GM21825 (cell line): ENCODE data around the gene RTN4.

Experiments used
- ATAC-seq: cut with Tn5 transposase; IDR thresholded peaks from one replicate; pipeline ENCODE4 v1.9.1; 2021; ENCODE audit warnings: mild to moderate bottlenecking, moderate library complexity; ENCODE audit not compliant: unreplicated experiment

RTN4 gene

GRCh38 chr2:55045780-55046179 is 4.5 kb downstream of the RTN4 start:
- no peak for ATAC-seq

GRCh38 chr2:55043841-55044240 is 6.4 kb downstream of the RTN4 start:
- no peak for ATAC-seq

DNA sequence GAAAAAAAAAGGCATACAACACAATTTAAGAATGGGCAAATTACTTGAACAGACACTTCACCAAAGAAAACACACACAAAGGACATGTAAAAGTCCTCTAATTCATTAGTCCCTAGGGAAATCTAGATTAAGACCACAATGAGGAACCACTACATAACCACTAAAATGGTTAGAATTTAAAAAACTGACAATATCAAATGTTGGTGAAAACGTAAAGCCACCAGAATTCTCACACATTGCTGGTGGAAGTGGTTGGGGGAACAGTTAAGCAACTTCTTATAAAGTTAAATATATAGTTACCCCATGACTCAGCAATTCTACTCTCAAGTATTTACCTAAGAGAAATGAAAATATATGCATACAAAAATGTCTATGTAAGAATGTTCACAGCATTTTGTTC is 11.8 kb downstream of the RTN4 start:
- ATAC-seq, result no peak

GRCh38 chr2:55035716-55036115 is 14.5 kb downstream of the RTN4 start:
- no peak for ATAC-seq

GRCh38 chr2:55033921-55034320 is 16.3 kb downstream of the RTN4 start:
- ATAC-seq, result no peak

DNA sequence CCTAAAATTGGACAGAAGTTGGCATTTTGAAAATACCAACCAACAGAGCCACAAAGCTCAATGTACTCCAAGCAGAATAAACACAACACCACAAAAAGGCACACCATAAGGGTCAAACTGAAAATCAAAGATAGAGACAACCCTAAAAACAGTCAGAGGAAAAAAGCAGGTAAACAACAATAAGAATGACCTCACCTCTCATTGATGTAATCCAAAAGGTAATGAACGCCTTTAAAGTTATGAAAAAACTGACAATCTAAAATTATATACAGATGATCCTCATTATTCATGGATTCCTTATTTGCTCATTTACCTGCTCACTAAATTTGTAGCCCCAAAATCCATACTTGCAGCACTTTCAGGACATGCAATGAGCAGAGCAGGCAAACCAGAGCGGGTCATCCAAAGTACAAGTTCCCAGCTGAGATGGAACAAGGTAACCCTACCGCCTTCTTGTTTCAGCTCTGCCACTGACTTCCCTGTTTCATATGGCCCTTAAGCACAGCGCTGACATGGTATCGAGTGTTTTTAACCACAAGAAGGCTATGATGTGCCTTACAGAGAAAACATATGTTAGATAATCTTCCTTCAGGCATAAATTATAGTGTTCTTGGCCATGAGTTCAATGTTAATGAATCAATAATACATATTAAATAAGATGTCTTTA is 17.0 kb downstream of the RTN4 start:
- peak; percentile 98 for ATAC-seq

GRCh38 chr2:55031505-55031904 is 18.7 kb downstream of the RTN4 start:
- ATAC-seq, result no peak

DNA sequence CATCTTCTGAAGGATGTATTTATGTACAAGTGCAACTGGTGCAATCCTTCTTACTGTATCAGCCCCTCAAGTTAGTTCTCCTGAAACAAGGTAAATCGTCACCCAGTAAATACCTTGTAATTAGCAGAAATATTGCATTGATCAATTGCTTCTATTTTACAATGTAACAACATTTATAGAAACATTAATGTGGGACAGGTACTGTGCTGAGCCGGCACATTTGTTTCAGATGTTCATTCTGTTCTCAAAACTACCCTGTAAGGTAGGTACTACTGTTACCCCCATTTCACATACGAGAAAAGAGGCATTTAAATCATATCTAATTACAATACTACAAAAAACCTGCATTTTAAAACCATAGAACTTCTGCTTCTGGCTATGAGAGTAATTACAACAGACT is 19.5 kb downstream of the RTN4 start:
- ATAC-seq, result no peak

DNA sequence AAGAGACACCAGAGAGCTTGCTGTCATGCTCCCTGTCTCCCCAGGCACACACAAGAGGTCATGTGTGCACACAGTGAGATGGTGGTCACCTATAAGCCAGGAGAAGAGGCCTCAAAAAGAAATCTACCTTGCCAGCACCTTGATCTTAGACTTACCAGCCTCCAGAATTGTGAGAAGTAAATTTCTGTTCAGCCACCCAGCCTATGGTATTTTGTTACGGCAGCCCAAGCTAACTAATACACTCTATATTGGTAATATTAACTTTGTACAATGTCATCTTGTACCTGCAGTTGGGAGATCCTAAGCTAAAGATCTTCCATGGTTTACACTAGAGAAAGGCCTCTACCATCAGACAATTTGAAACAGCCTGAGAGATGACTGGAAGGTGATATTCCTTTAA is 21.2 kb downstream of the RTN4 start:
- ATAC-seq, result no peak

DNA sequence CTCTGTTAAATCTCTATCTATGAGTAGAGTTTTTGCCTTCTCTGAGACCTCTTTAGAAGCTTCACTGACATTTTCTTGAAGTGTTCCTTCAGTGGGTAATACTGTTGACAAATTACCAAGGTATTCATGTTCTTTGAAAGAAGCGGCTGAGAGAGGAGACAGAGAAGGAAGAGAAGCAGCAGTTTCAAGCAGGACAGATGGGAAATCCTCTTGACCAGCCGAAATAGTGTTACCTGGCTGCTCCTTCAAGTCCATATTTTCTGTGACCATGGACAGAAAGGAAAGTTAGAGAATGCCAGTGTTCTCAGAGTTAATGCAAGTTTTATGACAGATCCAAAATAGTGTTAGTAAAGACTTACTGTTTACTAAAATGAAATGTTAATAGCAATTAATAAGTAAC is 23.0 kb downstream of the RTN4 start:
- ATAC-seq, result no peak

- no peak for ATAC-seq
Observed at GRCh38 chr2:55026202-55026601, 24.0 kb downstream of the RTN4 start.

GRCh38 chr2:55025627-55026026 is 24.6 kb downstream of the RTN4 start:
- ATAC-seq, result no peak

- ATAC-seq, result no peak
Observed at GRCh38 chr2:55025082-55025481, 25.2 kb downstream of the RTN4 start.

DNA sequence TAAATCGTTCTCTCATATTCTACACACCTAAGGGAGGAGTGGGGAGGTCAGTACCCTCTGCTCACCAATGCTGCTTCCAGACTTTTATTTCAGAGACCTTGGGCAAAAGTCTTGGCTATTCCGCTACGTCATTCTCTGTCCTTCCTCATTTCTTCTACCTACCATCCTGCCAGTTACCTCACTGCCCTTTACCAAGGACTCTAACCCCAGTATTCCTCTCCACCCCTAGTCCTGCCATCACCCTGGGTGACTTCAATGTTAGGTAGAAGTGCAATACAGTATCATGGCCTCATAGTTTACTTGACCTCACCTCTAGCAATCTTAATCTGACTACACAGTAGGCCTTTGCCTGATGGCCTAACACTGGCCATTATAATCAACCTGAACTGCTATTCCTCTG is 27.8 kb downstream of the RTN4 start:
- no peak for ATAC-seq

DNA sequence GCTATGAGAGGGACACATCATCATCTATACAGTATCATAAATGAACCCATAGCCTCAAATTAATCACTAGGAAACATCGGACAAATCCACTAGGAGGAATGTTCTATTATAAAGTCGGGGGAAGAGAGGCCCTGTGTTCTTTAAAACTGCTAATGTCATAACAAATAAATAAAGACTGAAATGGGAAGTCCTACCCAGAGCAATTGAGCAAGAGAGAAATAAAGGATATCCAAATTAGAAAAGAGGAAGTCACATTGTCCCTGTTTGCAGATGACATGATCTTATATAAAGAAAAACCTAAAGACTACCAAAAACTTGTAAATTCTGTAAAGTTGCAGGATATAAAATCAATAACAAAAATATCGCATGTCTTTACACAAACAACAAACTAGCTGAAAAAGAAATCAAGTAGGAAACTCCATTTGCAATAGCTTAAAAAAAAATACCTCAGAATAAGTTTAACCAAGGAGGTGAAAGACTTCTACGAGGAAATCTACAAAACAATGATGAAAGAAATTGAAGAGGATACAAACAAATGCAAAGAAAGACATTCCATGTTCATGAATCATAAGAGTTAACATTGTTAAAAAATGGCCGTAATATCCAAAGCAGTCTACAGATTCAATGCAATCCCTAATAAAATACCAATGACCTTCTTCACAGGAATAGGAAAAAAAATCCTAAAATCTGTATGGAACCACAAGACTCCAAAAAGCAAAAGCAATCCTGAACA is 30.6 kb downstream of the RTN4 start:
- ATAC-seq, result no peak

- no peak for ATAC-seq
Observed at GRCh38 chr2:55018619-55019018, 31.6 kb downstream of the RTN4 start.

- no peak for ATAC-seq
Observed at GRCh38 chr2:55017880-55018279, 32.4 kb downstream of the RTN4 start.

GRCh38 chr2:55017428-55017827 is 32.8 kb downstream of the RTN4 start:
- ATAC-seq, result no peak

DNA sequence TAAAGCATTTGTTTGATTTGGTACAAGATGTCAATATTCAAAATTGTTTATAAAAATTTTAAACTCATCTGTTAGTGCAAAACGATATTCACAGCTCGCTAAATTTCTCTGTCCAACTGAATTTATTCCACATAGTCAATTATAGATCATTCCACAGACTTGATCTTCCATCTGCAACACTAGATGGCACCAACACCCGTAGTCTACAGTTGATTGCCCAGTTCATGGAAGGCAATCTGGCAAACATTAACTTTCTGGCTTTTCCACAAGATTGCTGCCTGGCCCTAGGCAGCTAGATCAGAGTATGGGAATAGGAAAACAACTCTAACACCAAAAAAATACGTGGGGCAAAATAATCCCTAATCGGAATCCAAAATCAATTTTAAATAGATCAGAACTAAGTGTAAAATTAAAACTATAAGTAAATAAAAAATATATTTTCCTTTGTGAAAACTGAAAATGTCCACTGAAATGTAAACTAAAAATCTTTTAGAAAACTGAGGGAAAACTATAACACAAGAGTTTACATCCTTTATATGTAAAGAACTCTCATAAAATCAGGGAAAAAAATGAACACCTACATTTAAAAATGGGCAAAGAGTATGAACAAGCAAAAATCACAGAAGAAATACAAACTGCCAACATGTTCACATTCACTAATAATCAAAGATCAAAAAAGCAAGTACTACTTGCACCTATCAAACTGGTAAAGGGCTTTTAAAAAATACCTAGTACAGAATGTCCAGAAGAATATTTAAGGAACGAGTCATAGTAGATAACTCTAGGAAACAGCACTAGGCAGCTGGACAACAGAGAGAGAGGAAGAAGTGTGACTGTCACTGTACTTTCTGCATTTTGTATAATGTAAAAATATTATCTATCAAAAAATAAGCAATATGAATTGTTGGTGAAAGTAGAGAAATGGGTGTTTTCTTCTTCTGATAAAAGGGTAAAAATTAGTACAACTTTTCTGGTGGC is 35.0 kb downstream of the RTN4 start:
- no peak for ATAC-seq

DNA sequence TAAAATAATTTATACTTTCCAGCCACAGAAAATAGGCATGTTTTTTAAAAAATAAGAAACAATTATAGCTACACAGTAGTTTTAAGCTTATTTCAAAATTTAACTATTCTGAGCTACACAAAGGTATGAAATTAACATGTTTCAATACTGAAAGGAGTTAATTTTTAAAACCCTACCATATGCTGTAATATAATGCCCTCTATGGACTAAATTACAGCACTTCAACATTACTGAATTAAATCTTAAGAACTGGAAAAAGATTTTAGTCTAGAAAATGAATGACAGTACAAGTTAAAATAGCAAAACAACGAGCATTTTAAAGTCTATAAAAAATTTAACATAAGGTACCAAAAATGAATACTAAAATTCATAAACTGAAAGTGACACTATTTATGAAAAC is 36.3 kb downstream of the RTN4 start:
- ATAC-seq, result no peak

- ATAC-seq, result no peak
Observed at GRCh38 chr2:55012672-55013484, 37.4 kb downstream of the RTN4 start.
